Sigmoid colon (tissue), 7 donors: Measurements from ENCODE around the gene ARL11. TPM values are rescaled to one million over a fixed set of nuclear protein-coding genes. Genes with fewer than 3 reads are reported as not detected.

Source experiments
- DNase-seq: peaks from one replicate; pipeline ENCODE4 v3.0.0-alpha.2; 2019
- H3K27ac ChIP-seq, 4 donors: fragments of 200-600 bp; sonication (generic); one replicate each; pipeline ENCODE4 v1.5.1; 2016 to 2019; ENCODE audit warnings: mild to moderate bottlenecking in 1 of 4
- H3K27me3 ChIP-seq, 3 donors: fragments of 200-600 bp; sonication (generic); one replicate each; pipeline ENCODE4 v1.5.1; 2019; ENCODE audit warnings: mild to moderate bottlenecking in 1 of 3
- H3K36me3 ChIP-seq, 4 donors: fragments of 200-600 bp; sonication (generic); one replicate each; pipeline ENCODE4 v1.5.1; 2016 to 2019
- H3K4me1 ChIP-seq, 4 donors: fragments of 200-600 bp; sonication (generic); one replicate each; pipeline ENCODE4 v1.5.1; 2017 to 2019
- H3K4me3 ChIP-seq, 4 donors: fragments of 200-600 bp; sonication (generic); one replicate each; pipeline ENCODE4 v1.5.1; 2017 to 2019; ENCODE audit warnings: mild to moderate bottlenecking in 2 of 4, moderate library complexity in 1 of 4
- H3K9me3 ChIP-seq, 4 donors: fragments of 200-600 bp in 3 of 4; sonication (generic) in 3 of 4; one replicate each; pipeline versions ENCODE4 v1.5.1 to v1.6.1; 2013 to 2019
- CTCF ChIP-seq, 4 experiments: fragments of 450-650 bp in 3 of 4; fragments of 200-600 bp in 1 of 4; IDR thresholded peaks; one replicate each; pipeline ENCODE4 v1.5.1; 2016 to 2019; ENCODE audit warnings: antibody characterized with exemption in 4 of 4, mild to moderate bottlenecking in 3 of 4, moderate library complexity in 2 of 4
- EP300 ChIP-seq, 4 donors: sonication (generic); formaldehyde crosslinking; IDR thresholded peaks; one replicate each; pipeline ENCODE4 v1.6.1; 2017; ENCODE audit warnings: antibody characterized with exemption in 4 of 4
- POLR2A ChIP-seq, 2 donors: fragments of 450-650 bp; IDR thresholded peaks; one replicate each; pipeline ENCODE4 v1.6.1; 2016; ENCODE audit warnings: antibody characterized with exemption in 2 of 2, mild to moderate bottlenecking in 2 of 2, moderate library complexity in 2 of 2
- POLR2AphosphoS5 ChIP-seq, 4 donors: sonication (generic); formaldehyde crosslinking; IDR thresholded peaks; one replicate each; pipeline ENCODE4 v1.6.1; 2017; ENCODE audit warnings: antibody characterized with exemption in 4 of 4
- WGBS, 2 donors: extraction: QIAGEN DNeasy Blood & Tissue Kit; methylation state at CpG; one replicate each; pipeline ENCODE4 v1.1.7; 2013; 5-methylcytosine and 5-hydroxymethylcytosine counted together
- intact Hi-C: fragments of 100-400 bp; cut with DNase I; formaldehyde crosslinking; loops from one replicate; pipeline ENCODE4 v1.15.1; 2023
- polyA plus RNA-seq, 3 donors: library from polyadenylated mRNA; stranded (reverse); fragments of 200-250 nt; gene quantifications; one replicate each; pipeline ENCODE4 v1.2.3, GENCODE V29; 2013
- total RNA-seq, 4 donors: library from RNA; depleted of rRNA; stranded (reverse); fragments of >200 nt; gene quantifications; one replicate each; pipeline ENCODE4 v1.1.0, GENCODE V29; 2016
- donor health status: healthy with polysubstance abuse.
- donor health status: Bipolar disorder and iron deficiency.
- donor health status: healthy.

Gene ARL11
- total and polyA plus RNA-seq, 7 donors, result 0.33 to 2.7 (median 1.2) TPM

GRCh38 chr13:49604570-49604969 is 23.7 kb upstream of the ARL11 start:
- no peak for DNase-seq
- WGBS, 2 donors, result 11 to 50% methylated on average over 5 of the region's 5 CpGs
- intact Hi-C loops, result no loop called here
- Histone ChIP-seq H3K27ac (no peak overlapping the region), H3K4me1 (no peaks in the 10 kb centered on the region), H3K36me3 (no peaks in the 10 kb centered on the region), H3K27me3 (no peaks in the 10 kb centered on the region), H3K4me3 (no peak overlapping the region), H3K9me3 (no peaks in the 10 kb centered on the region)
- TF ChIP-seq POLR2AphosphoS5 (IDR thresholded peaks at IDR 0.05) (no peak), POLR2A (IDR thresholded peaks at IDR 0.05) (no peak), EP300 (IDR thresholded peaks at IDR 0.05) (no peak), CTCF (IDR thresholded peaks at IDR 0.05) (no peak)

GRCh38 chr13:49606747-49607648 is 21.3 kb upstream of the ARL11 start:
- TF ChIP-seq EP300 (IDR thresholded peaks at IDR 0.05) (no peak), CTCF (IDR thresholded peaks at IDR 0.05) (peak; percentile 14 to 73 (median 57)), POLR2AphosphoS5 (IDR thresholded peaks at IDR 0.05) (no peak), POLR2A (IDR thresholded peaks at IDR 0.05) (no peak)
- no peaks in the 10 kb centered on the region for H3K4me1 ChIP-seq
- intact Hi-C loops, result loop anchor here (5.0 kb wide), 2 partner anchors 160 to 305 kb away; no protein-coding TSS in a partner anchor

GRCh38 chr13:49607761-49608160 is 20.5 kb upstream of the ARL11 start:
- 42 to 67% methylated on average over 5 of the region's 5 CpGs for WGBS, 2 donors
- TF ChIP-seq CTCF (IDR thresholded peaks at IDR 0.05), result no peak
- no peak for TF ChIP-seq EP300 (IDR thresholded peaks at IDR 0.05)
- no peak for TF ChIP-seq POLR2A (IDR thresholded peaks at IDR 0.05)
- TF ChIP-seq POLR2AphosphoS5 (IDR thresholded peaks at IDR 0.05), result no peak
- H3K9me3 ChIP-seq, result no peaks in the 10 kb centered on the region

More at GRCh38 chr13:49606747-49607648, 21.3 kb upstream of the ARL11 start:
- Histone ChIP-seq H3K4me3 (peak overlapping the region in 3 of 4 donors; percentile 22 to 39 (median 35)), H3K27me3 (no peaks in the 10 kb centered on the region), H3K9me3 (no peaks in the 10 kb centered on the region), H3K27ac (peak overlapping the region in 1 of 4 donors; percentile 32), H3K36me3 (no peaks in the 10 kb centered on the region)
- peak; percentile 93 for DNase-seq
- 25 to 35% methylated on average over 15 of the region's 15 CpGs for WGBS, 2 donors

GRCh38 chr13:49608651-49609331 is 19.5 kb upstream of the ARL11 start:
- H3K4me1 ChIP-seq, result no peaks in the 10 kb centered on the region
- no peak for TF ChIP-seq POLR2A (IDR thresholded peaks at IDR 0.05)
- no peak for TF ChIP-seq EP300 (IDR thresholded peaks at IDR 0.05)
- no peak for TF ChIP-seq CTCF (IDR thresholded peaks at IDR 0.05)
- no peak for TF ChIP-seq POLR2AphosphoS5 (IDR thresholded peaks at IDR 0.05)
- intact Hi-C loops, result loop anchor here (5.0 kb wide), 2 partner anchors 161 to 306 kb away; no protein-coding TSS in a partner anchor
- no peak overlapping the region for H3K4me3 ChIP-seq
- H3K27ac ChIP-seq, result no peak overlapping the region
- H3K9me3 ChIP-seq, result no peaks in the 10 kb centered on the region
- 88 to 96% methylated on average over 1 of the region's 1 CpG for WGBS, 2 donors
- no peaks in the 10 kb centered on the region for H3K36me3 ChIP-seq
- no peaks in the 10 kb centered on the region for H3K27me3 ChIP-seq
- no peak for DNase-seq

More at GRCh38 chr13:49607761-49608160, 20.5 kb upstream of the ARL11 start:
- Histone ChIP-seq H3K27me3 (no peaks in the 10 kb centered on the region), H3K27ac (no peak overlapping the region), H3K4me3 (no peak overlapping the region), H3K36me3 (no peaks in the 10 kb centered on the region), H3K4me1 (no peaks in the 10 kb centered on the region)
- intact Hi-C loops, result loop anchor here (5.0 kb wide), 2 partner anchors 160 to 305 kb away; no protein-coding TSS in a partner anchor
- DNase-seq, result no peak
